HG03108 (cell line): ENCODE measurements around the gene SSNA1.

Source experiments
- ATAC-seq: cut with Tn5 transposase; IDR thresholded peaks from one replicate; pipeline ENCODE4 v1.9.1; 2021; ENCODE audit warnings: moderate library complexity; ENCODE audit not compliant: unreplicated experiment

SSNA1 gene

DNA sequence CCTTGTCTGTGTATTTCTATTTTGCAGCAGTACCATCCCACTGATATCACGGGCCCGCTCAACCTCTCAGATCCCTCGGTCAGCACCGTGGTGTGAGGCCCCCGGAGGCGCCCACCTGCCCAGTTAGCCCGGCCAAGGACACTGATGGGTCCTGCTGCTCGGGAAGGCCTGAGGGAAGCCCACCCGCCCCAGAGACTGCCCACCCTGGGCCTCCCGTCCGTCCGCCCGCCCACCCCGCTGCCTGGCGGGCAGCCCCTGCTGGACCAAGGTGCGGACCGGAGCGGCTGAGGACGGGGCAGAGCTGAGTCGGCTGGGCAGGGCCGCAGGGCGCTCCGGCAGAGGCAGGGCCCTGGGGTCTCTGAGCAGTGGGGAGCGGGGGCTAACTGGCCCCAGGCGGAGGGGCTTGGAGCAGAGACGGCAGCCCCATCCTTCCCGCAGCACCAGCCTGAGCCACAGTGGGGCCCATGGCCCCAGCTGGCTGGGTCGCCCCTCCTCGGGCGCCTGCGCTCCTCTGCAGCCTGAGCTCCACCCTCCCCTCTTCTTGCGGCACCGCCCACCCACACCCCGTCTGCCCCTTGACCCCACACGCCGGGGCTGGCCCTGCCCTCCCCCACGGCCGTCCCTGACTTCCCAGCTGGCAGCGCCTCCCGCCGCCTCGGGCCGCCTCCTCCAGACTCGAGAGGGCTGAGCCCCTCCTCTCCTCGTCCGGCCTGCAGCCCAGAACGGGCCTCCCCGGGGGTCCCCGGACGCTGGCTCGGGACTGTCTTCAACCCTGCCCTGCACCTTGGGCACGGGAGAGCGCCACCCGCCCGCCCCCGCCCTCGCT lies 20.5 kb upstream of the SSNA1 start:
- no peak for ATAC-seq

DNA sequence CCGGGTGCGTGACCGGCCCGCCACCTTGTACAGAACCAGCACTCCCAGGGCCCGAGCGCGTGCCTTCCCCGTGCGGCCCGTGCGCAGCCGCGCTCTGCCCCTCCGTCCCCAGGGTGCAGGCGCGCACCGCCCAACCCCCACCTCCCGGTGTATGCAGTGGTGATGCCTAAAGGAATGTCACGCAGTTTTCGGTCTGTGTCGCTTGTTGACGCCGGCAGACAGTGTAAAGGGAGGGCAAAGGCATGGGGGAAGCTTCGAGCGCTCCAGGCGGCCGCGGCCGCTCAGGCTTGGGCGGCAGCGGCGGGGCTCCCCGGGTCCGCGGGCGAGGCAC lies 19.9 kb upstream of the SSNA1 start:
- no peak for ATAC-seq

DNA sequence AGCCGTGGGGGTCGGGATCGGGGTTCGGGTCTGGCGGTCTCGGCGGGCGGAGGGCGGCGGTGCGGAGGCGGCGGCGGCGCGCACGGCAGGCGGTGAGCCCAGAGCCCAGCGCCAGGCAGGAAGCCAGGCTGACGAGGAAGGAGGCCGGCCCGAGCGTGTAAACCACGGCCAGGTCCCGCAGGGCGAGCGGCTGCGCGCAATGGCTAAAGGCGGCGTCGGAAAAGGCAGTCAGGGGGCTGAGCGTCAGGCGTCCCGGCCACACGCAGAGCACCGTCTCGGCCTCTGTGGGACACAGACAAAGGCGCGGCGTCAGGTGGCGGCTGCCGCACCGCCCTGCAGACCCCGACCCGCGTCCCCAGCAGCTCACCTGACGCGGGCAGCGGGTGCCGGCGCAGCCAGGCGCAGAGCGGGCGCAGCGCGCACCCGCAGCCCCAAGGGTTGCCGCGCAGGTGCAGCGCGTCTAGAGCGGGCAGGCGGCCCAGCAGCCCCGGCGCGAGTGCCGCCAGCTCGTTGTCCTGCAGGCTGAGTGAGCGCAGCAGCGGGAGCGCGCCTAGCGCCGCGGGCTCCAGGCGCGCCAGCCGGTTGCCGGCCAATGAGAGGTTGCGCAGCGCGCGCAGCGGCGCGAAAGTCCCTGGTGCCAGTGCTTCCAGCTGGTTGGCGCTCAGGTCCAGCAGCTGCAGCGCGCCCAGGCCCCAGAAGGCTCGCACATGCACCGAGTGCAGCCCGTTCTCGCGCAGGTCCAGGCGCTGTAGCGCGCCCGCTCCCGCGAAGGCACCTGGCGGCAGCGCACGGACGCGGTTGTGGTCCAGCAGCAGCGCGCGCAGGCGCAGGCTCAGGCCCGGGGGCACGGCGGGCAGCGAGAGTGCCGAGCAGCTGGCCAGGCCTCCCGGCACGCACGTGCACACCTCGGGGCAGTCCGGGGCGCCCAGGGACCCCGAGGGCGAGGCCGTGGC lies 19.3 kb upstream of the SSNA1 start:
- ATAC-seq, result no peak

DNA sequence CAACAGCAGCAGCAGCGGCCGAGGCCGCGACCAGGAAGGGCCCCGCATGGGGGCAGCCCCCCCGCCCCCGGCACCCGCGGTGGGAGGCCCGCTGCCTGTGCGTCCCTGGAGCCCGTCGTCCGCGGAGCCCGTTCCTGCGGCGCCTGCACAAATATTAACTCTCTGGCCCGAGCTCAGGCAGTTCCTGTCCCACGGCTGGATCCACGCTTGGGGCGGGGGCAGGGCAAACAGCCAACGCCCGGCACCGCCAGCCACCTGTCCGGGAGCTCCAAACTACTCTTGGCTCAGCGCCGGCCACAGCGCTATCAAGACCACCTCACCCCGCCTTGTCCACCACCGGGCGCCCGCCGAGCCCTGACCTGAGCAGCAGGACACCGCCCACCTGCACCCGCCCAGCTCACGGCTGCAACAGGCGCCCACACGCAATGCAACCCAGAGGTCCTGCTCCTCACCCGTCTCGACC lies 18.5 kb upstream of the SSNA1 start, which contains the start of gene LRRC26:
Gene LRRC26 (minus strand): TSS at position 156 of the 463 bp plus-strand sequence. CDS start 108 bp downstream, at position 48.
- no peak for ATAC-seq

DNA sequence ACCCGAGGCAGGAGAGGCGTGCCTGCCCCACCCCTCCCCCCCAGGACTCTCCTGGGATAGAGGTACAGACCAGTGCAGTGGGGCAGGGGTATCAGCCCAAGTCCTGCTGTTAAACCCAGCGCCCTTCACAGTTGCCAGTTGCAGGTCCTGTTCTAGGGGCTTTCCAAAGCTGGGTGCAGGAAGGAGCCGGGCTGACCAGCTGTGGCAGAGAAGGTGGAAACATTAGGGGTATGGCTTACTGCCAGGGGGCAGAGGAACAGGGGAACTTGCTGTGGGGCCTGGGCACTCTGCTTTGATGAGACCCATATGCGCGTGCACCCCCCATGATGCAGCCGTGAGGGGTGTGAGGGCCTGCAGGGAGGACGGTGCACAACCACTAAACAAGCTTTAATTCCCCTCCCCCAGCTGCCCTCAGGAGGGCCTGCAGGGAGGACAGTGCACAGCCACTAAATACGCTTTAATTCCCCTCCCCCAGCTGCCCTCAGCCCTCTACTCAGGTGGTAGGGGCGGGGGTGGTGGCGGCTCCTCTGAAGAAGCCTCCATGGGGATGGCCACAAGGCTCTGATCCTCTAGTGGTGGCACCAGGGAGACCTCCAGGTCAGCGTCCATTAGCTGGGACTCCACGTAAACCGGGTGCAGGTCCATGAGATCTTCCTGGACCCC lies 17.9 kb upstream of the SSNA1 start:
- ATAC-seq, result no peak

DNA sequence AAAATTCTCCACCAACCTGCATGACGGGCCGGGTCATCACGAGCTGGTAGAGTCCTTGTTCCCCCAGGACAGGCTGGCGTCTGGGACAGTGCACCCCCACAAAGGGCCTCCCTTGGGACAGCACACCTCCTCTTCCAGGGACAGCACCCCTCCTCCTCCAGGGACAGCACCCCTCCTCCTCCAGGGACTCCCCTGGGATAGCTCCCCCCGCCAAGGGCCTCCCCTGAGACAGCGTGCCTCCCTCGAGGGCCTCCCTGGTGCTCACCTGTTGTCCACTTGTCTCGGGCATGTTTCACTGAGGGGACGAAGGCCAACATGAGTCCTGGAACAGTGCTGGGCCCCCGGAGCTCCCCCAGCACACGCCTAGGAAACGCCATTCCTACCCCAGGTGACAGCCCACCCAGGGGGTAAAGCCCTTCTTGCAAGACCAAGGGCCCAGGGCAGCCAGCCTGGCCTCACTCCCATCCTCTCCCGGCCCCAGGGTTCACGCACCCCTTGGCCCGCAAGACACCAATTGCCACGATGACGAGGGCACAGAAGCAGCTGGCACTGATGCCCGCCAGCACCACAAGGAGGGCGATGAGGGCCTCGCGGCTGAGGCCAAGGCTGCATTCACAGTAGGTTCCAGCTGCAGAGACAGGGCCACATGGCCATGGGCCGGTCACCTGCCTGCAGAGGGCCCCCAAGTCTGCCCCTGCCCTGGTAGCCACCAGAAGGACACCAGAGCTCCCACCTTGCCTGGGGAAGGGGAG lies 17.2 kb upstream of the SSNA1 start:
- ATAC-seq, result no peak

DNA sequence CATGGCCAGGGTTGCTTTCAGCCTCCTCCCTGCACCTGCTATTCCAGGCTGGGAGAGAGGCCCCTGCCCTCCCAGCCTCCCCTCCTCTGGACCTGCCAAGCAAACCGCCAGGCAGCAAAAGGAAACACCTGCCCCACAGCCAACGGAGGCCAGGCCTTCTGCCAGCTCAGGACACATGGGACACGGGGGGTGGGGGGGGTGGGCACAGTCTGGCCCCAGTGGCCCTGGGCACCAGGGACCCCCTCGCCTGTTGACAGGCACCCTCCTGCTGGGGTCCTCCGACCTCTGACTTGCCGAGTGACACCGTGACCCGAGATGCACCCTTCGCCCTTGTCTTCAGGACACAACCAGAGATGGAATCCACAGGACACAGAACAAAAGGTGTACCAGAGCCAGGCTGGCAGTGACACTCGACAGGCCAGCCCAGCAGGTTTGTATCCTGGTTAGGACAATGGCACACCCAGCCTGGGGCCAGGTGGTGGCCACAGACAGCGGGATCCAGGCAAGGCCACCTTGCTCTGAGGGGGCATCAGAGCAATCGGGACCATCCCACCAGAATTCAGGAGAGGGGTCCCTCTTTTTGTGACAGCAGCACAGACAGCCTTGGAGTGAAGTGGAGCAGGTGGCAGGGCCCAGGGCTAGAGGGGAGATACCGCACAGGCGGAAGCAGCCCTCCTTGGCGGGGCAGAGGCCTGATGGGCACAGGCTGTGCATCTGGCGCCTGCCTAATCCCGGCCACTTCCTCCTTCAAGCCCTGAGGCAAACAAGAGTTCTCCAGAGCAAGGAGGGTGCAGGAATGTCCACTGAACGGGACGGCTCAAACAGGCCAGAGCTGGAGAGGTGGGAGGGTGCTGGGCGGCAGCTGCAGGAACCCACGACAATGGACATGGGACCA lies 15.3 kb upstream of the SSNA1 start:
- no peak for ATAC-seq

DNA sequence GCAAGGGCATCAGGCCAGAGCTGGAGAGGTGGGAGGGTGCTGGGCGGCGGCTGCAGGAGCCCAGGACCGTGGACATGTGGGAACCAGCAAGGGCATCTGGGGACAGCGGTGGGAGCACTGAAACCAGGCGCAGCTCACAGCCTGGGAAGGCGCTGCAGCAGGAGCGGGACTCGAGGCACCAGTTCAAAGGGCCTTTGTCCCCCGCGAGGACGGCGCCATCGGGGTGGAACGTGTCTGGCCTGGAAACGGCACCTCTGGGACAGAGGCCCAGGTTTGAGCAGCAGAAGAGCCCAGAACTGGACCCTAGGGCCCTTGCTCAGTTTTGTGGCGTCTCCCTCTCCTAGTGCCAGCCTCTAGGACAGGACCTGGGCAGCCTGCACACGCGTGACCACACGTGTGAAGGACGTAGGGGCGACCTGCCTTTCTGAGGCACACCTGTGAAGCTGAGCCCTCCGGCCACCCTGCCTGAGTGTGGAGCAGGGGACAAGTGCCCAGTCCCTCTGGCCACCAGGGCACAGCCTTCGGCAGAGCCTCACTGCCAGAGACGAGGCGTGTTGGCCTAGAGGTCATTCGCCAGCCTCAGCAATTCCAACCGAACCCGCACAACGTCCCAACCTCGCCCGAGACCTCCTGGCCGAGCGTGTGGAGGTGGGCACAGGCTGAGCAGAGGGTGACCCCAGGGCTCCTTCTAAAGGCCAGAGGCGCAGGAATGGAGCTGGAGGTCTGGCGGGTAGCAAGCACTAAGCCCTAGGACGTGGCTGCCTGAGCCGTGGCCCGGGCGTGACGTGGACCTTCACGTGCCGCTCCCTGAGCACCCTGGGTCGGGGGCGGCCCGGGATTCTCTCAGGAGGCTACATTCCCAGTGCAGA lies 14.4 kb upstream of the SSNA1 start:
- ATAC-seq, result no peak

DNA sequence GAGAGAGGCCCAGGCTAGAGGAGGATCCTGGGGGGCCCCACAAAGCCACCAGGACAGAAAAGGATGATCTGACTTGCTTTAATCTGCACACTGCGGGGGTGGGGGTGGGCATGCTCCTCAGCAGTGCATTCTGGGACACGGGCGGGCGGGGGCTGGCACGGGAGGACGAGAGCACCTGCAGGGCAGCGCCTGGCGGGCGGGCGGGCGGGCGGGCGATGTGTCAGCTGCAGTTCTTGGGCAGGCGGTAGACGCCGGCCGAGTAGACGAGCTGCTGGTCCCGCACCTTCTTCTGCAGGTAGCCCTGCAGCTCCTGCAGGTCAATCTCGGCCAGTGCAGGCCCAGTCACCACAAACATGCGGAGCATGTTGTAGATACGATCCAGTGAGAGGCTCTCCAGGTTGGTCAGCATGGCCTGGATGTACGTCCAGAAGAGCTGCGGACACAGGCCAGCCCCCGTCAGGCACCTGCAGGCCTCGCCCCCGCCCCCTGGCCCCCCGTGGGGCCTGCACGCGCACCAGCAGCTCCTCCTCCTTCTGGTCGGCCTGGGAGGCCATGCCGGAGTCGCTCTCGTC lies 13.7 kb upstream of the SSNA1 start:
- ATAC-seq, result no peak

DNA sequence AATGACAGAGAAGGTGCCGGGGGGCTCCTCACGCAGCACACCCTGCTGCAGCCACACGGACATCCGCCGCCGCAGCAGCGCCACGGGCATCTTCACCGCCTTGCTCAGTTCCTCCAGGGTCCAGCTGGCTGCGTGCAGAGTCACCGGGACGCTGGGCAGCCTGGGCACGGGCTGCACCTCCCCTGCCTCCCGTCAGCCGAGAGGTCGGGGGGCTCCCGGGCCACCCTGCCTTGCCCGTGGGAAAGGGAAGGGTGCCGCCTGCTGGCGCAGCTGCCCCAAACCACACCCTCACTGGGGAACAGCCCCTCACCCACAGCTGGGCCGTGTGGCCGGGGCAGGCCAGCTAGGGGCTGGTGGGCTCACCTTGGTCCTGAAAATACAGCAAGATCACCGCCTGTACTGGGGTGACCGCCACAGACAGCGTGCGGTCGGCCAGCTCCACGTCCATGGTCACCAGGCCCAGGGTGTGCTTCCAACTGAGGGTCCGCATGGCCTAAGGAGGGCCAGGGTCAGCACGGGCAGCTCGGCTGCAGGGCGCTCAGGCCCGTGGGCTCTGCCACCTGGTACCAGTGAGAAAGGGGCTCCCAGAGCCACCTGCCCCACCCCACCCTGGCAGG lies 13.0 kb upstream of the SSNA1 start:
- no peak for ATAC-seq

DNA sequence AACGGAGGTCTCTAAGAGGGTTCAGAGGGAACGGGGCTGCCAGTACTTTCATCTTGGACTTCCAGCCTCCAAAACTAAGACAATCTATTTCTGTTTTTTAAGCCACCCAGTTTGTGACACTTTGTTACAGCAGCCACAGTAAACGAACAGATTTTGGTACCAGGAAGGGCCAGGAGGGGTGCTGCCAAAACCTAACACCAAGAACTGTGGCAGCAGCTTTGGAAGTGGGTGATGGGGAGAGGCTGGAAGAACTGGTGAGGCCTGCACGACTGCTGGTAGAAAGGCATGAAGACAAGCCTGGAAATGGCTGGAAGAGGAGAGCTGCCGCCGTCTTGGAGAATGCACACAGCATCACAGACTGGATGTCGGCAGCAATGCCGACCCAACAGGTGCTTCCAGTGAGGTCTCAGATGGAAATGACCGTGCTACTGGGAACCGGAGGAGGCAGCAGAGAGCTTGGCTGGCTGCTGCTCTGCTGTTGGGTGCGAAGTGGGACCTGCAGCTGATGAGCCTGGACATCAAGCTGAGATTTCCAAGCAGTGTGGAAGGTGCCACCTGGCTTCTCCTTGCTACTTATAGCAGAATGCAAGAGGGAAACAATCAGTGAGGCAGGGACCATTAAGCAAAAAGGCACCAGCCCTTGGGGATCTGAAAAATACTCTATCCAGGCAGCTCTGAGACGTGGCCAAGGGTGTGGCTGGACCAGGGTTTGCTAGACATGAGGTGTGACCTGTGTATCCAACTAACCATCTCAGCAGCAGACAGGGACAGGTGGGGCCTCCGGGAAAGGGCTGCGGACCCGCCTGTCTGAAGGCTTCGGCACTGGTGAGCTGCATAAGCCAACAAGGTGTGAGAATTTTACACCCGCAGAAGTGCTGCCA lies 11.9 kb upstream of the SSNA1 start:
- no peak for ATAC-seq

DNA sequence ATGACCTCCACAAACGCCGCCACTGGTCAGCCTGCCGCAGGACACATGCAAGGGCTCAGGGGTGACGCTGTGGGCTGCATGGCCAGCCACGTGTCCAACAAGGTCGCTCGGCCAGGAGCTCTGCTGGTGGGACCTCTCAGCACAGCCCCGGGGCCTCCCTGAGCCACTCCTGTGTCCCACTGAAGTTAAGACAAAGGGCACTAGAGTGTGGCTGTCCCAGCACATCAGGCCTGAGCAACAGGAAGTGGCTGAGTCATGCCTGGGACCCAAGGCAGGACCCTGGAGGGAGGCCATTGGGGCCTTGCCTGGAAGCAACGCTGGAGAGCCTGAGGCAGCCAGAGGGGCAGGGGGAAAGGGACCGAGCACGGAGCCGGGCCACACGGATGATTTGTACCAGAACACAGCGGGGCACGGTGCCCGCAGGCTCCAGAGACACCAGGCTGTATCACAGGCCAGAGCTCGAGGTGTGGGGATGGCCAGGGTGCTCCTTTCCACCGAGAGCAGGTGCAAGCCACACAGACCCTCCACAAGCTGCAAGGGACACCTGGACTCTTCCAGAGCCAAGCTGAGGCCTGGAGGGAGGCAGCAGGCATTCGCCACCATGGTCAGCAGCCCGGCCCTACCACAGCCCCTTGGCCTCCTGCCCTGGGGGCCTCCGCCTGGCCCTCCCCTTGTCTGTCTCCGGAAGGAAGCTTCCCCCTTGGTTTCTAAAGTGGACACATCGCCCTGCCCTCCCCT lies 10.1 kb upstream of the SSNA1 start:
- no peak for ATAC-seq

DNA sequence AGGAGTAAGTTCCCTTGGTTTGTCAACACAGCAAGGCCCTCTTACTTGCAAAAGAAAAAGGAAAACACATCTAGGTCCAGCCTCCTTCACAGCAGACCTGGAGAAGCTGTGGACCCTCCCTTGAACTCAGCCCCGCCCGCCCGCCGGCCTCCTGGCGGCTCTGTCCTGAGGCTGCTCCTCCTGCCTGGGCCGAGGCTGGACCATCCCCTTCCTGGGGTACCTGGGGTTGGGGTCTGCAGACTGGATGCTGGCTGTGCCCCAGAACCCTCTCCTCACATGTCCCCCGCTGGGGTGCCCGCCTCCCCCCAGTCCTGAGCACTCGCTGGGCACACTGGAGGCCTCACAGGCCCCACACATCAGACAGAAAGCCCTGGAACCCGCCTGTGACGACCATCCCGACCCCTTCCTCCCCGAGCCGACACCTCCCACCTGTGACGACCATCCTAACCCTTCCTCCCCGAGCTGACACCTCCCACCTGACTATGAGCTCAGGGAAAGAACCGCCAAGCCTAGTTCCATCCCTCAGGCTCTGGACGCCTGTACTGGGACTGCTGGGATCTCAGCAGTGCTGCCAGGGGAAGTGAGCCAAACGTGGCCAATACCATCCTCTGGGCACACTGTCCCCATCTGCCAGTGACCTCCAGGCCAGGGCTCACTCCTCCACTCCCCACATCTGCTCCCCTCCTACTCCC lies 9.4 kb upstream of the SSNA1 start:
- no peak for ATAC-seq

DNA sequence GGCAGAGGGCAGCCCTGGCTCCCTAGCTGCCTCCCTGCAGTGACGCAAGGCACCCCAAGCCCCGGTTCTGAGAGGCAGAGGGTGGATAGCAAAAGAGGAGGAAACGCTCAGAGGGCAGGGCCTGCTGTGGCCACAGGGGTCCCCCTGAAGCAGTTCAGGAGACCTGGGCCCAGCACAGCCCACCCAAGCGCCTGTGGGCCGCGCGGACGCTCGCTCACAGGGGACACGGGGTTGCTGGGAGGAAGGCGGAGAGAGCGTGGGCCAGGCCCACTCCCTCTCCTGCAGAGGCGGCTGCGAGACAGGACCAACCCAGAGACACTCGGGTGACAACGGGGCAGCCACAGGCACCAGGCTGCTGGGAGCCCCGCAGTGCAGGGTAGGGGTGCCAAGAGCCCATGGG lies 8.7 kb upstream of the SSNA1 start:
- ATAC-seq, result no peak

DNA sequence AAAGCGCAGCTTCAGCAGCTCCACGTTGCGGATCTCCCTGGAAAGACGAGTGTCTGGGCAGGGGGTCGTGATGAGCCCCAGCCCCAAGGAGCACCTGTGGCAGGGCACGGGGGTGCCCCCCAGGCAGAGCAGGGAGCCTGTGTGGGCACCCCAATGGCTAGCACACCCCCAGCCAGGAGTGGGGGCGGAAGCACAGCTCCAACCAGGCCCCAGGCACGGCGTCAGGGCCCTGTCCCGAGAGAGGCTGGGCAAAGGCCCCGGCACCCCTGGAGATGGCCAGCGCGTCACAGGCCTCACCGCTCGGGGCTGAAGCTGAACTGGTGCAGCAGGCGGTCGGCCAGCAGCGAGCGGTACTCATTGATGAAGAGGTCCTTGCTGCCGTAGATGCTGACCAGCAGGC lies 8.0 kb upstream of the SSNA1 start:
- no peak for ATAC-seq

DNA sequence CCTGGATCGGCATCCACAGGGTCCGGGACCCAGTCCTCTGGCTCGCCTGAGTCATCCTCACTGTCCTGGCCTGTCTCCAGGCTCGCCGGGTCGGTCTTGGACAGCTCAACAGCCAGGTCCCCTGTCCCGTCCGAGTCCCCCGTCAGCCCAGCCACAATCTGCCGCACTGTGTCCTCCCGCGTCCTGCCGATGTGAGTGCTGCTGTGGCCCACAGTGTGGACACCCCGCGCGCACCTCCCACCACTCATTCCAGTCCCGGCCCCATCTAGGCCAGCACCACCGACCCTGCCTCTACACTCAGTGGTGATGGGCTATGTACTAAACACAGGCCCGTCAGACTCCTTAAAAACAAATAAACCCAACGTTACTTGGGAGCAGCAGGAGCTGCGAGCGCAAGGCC lies 6.8 kb upstream of the SSNA1 start:
- ATAC-seq, result no peak
